Fibroblast of mammary gland (primary cell): ENCODE results near the gene ABCG2.

Experiments
- DNase-seq: peaks from one replicate; pipeline ENCODE4 v3.0.0-alpha.2; 2010; ENCODE audit warnings: low read depth
- H3K4me3 ChIP-seq: 2 replicates; pipeline ENCODE4 v1.5.1; 2011; ENCODE audit warnings: low read depth, mild to moderate bottlenecking, low read length, moderate library complexity; ENCODE audit not compliant: control insufficient read depth
- CTCF ChIP-seq: conservative IDR thresholded peaks from 2 replicates; pipeline ENCODE4 v1.5.1; 2011; ENCODE audit warnings: low read depth, low read length, inconsistent platforms; ENCODE audit not compliant: control insufficient read depth, insufficient read depth

Gene ABCG2

GRCh38 chr4:88064410-88064809 lies 94.0 kb downstream of the ABCG2 start:
- DNase-seq: no peak
- no peak overlapping the region for H3K4me3 ChIP-seq
- no peak for TF ChIP-seq CTCF

GRCh38 chr4:88063634-88064296 lies 94.7 kb downstream of the ABCG2 start:
- no peak for TF ChIP-seq CTCF
- H3K4me3 ChIP-seq: no peak overlapping the region
- DNase-seq: no peak

GRCh38 chr4:88062843-88063242 lies 95.6 kb downstream of the ABCG2 start:
- TF ChIP-seq CTCF: no peak
- no peak for DNase-seq
- H3K4me3 ChIP-seq: no peak overlapping the region

GRCh38 chr4:88062311-88062710 lies 96.1 kb downstream of the ABCG2 start:
- H3K4me3 ChIP-seq: no peak overlapping the region
- no peak for TF ChIP-seq CTCF
- no peak for DNase-seq

- TF ChIP-seq CTCF: no peak
- H3K4me3 ChIP-seq: no peak overlapping the region
- no peak for DNase-seq
Measured at GRCh38 chr4:88060431-88060830, 98.0 kb downstream of the ABCG2 start.

- TF ChIP-seq CTCF: no peak
- no peak overlapping the region for H3K4me3 ChIP-seq
- no peak for DNase-seq
Measured at GRCh38 chr4:88059766-88060165, 98.7 kb downstream of the ABCG2 start.

GRCh38 chr4:88058295-88058694 lies 100.1 kb downstream of the ABCG2 start:
- no peak for TF ChIP-seq CTCF
- no peak for DNase-seq

More at GRCh38 chr4:88058295-88058694, 100.1 kb downstream of the ABCG2 start:
- no peak overlapping the region for H3K4me3 ChIP-seq
